HepG2 (cell line): Measurements from ENCODE around the gene CPLX3. TPM values are rescaled to one million over a fixed set of nuclear protein-coding genes. Genes with fewer than 3 reads are reported as not detected.

Experiments used
- AGO1 ChIP-seq: fragments of 200-400 bp; formaldehyde crosslinking; IDR thresholded peaks from 2 replicates; pipeline ENCODE4 v1.6.1; 2017; ENCODE audit warnings: mild to moderate bottlenecking, low read depth, low read length, moderate library complexity; ENCODE audit not compliant: poor library complexity, severe bottlenecking
- ARID5B ChIP-seq: IDR thresholded peaks from 2 replicates; pipeline ENCODE4 v1.4.0; 2020; ENCODE audit warnings: mild to moderate bottlenecking, missing genetic modification reagents
- BCL6 ChIP-seq: IDR thresholded peaks from 2 replicates; pipeline ENCODE4 v1.6.1; 2016; ENCODE audit warnings: missing genetic modification reagents, missing compliant biosample characterization
- CCDC6 ChIP-seq: sonication (generic); formaldehyde crosslinking; IDR thresholded peaks from 2 replicates; pipeline ENCODE4 v1.8.1; 2022; ENCODE audit warnings: mild to moderate bottlenecking, missing genetic modification reagents, moderate library complexity
- GPN1 ChIP-seq: sonication (generic); formaldehyde crosslinking; IDR thresholded peaks from 2 replicates; pipeline ENCODE4 v1.5.1; 2020; ENCODE audit warnings: missing genetic modification reagents, borderline replicate concordance
- LCORL ChIP-seq, 2 experiments: fragments of 450-650 bp in 1 of 2; sonication (generic) in 1 of 2; formaldehyde crosslinking in 1 of 2; IDR thresholded peaks; 2 replicates each; pipeline versions ENCODE4 v1.5.0 to v1.6.1; 2017 to 2020; ENCODE audit warnings: antibody characterized with exemption in 1 of 2, missing genetic modification reagents in 1 of 2
- NFKB2 ChIP-seq: sonication (generic); formaldehyde crosslinking; IDR thresholded peaks from 2 replicates; pipeline ENCODE4 v1.4.0; 2020; ENCODE audit warnings: missing genetic modification reagents, borderline replicate concordance
- NR2F2 ChIP-seq: IDR thresholded peaks from 2 replicates; pipeline ENCODE4 v1.6.1; 2012; ENCODE audit warnings: low read depth, inconsistent platforms, borderline replicate concordance
- PAWR ChIP-seq: sonication (generic); formaldehyde crosslinking; IDR thresholded peaks from 2 replicates; pipeline ENCODE4 v1.4.0; 2020; ENCODE audit warnings: missing genetic modification reagents, mild to moderate bottlenecking, borderline replicate concordance
- PITX1 ChIP-seq: sonication (generic); formaldehyde crosslinking; IDR thresholded peaks from 2 replicates; pipeline ENCODE4 v1.5.1; 2020; ENCODE audit warnings: mild to moderate bottlenecking, missing genetic modification reagents
- SIN3B ChIP-seq: fragments of 150-350 bp; IDR thresholded peaks from 2 replicates; pipeline ENCODE4 v1.6.1; 2014; ENCODE audit warnings: low read length
- TCF7 ChIP-seq: sonication (generic); IDR thresholded peaks from 2 replicates; pipeline ENCODE4 v1.6.1; 2016; ENCODE audit warnings: antibody characterized with exemption, low read depth
- TFE3 ChIP-seq: IDR thresholded peaks from 2 replicates; pipeline ENCODE4 v1.6.1; 2016
- ZBTB38 ChIP-seq: sonication (generic); formaldehyde crosslinking; IDR thresholded peaks from 2 replicates; pipeline ENCODE4 v1.5.1; 2020; ENCODE audit warnings: mild to moderate bottlenecking, missing genetic modification reagents
- ZNF331 ChIP-seq: sonication (generic); formaldehyde crosslinking; IDR thresholded peaks from 2 replicates; pipeline ENCODE4 v1.4.0; 2020; ENCODE audit warnings: missing genetic modification reagents
- ZNF337 ChIP-seq: sonication (generic); formaldehyde crosslinking; IDR thresholded peaks from 2 replicates; pipeline ENCODE4 v1.5.1; 2020; ENCODE audit warnings: missing genetic modification reagents, low read depth, mild to moderate bottlenecking, borderline replicate concordance
- ZNF556 ChIP-seq: sonication (generic); formaldehyde crosslinking; IDR thresholded peaks from 2 replicates; pipeline ENCODE4 v1.4.0; 2020; ENCODE audit warnings: mild to moderate bottlenecking, missing genetic modification reagents, borderline replicate concordance
- ZNF687 ChIP-seq: sonication (generic); formaldehyde crosslinking; IDR thresholded peaks from 2 replicates; pipeline ENCODE4 v1.5.1; 2020; ENCODE audit warnings: mild to moderate bottlenecking, missing genetic modification reagents, moderate library complexity
- polyA plus RNA-seq, 8 experiments: library from polyadenylated mRNA; depleted of rRNA in 3 of 8; stranded (reverse) in 7 of 8; unstranded in 1 of 8; fragments of >200 nt; fragmentation: Illumina TruSeq in 4 of 8; extraction: Trizol in 4 of 8; gene quantifications; 2 replicates each; pipeline versions ENCODE4 v1.2.1 to v1.2.3, GENCODE V29; 2011 to 2016; ENCODE audit warnings: low read depth in 4 of 8, missing spikeins in 1 of 8, mixed read lengths in 1 of 8; ENCODE audit not compliant: insufficient read depth in 1 of 8
- total RNA-seq, 5 experiments: library from RNA; depleted of rRNA; stranded (reverse); fragments of >200 nt; fragmentation: Illumina TruSeq; extraction: Trizol; gene quantifications; 2 replicates each; pipeline ENCODE4 v1.2.3, GENCODE V29; 2016; ENCODE audit warnings: low read depth in 1 of 5

CPLX3 gene
- total and polyA plus RNA-seq, 2 of the 13 experiments (the other 11 are each of a cell fraction or from before 2014, with no cell fraction given) = not detected

- no peak for TF ChIP-seq LCORL (IDR thresholded peaks at IDR 0.05)
- peak; percentile 79 for TF ChIP-seq LCORL (CRISPR knock-in tag; IDR thresholded peaks at IDR 0.05)
- 0 out of 2 replicates have a peak, but pooled peaks have one; percentile 11 for TF ChIP-seq BCL6 (CRISPR knock-in tag)
- peak; percentile 70; the same call in 1 of the 2 replicates for TF ChIP-seq NFKB2
- TF ChIP-seq AGO1 = no peak
- TF ChIP-seq ZNF687 (CRISPR knock-in tag) = peak; percentile 99
- 0 out of 2 replicates have a peak, but pooled peaks have one; percentile 23 for TF ChIP-seq ARID5B (CRISPR knock-in tag)
- TF ChIP-seq PITX1 (CRISPR knock-in tag) = no peak
- no peak for TF ChIP-seq CCDC6 (CRISPR knock-in tag)
- TF ChIP-seq ZBTB38 (CRISPR knock-in tag) = no peak
- TF ChIP-seq ZNF556 (CRISPR knock-in tag) = peak; percentile 50; the same call in 1 of the 2 replicates
- TF ChIP-seq NR2F2 = no peak
- TF ChIP-seq PAWR (CRISPR knock-in tag) = no peak
- TF ChIP-seq ZNF331 (CRISPR knock-in tag) = 0 out of 2 replicates have a peak, but pooled peaks have one; percentile 34
- TF ChIP-seq TCF7 = no peak
- no peak for TF ChIP-seq SIN3B
- TF ChIP-seq GPN1 (CRISPR knock-in tag) = no peak
- no peak for TF ChIP-seq ZNF337 (CRISPR knock-in tag)
- peak; percentile 51; the same call in 1 of the 2 replicates for TF ChIP-seq TFE3
Measured at GRCh38 chr15:74783072-74783807, 43.2 kb upstream of the CPLX3 start (continued).
